CD4-positive, alpha-beta T cell (primary cell): ENCODE results near the gene SMPDL3B. TPM values are rescaled to one million over a fixed set of nuclear protein-coding genes. Genes with fewer than 3 reads are reported as not detected.
"Not testable (repeated sequence)": the region's sequence is repeated elsewhere in the genome, so short reads cannot be mapped to it uniquely, and the experiment has no call there.

Experiments used
- ATAC-seq: fragments of 200-7000 bp; cut with Tn5 transposase; one replicate; pipeline ENCODE4 v1.10.0; 2022; ENCODE audit warnings: mild to moderate bottlenecking; ENCODE audit not compliant: poor library complexity
- CTCF ChIA-PET: fragments of 350-600 bp; sonication (Branson Sonifier 250); formaldehyde crosslinking; loops from one replicate; lab custom pipeline; 2021; ENCODE audit warnings: antibody characterized with exemption, inconsistent platforms; lab: Charles Lee
- POLR2A ChIA-PET: fragments of 350-600 bp; sonication (Branson Sonifier 250); formaldehyde crosslinking; loops from one replicate; lab custom pipeline; 2021; ENCODE audit warnings: antibody characterized with exemption, inconsistent platforms; lab: Charles Lee
- DNase-seq, 14 experiments: peaks; one replicate each; pipeline ENCODE4 v3.0.0-alpha.2; 2013 to 2020; ENCODE audit warnings: mixed read lengths in 2 of 14
- H3K27ac ChIP-seq, 2 donors: one replicate each; pipeline versions ENCODE4 v1.5.1 to v1.7.0; 2013; ENCODE audit warnings: low read length in 2 of 2, low read depth in 1 of 2, mild to moderate bottlenecking in 1 of 2
- H3K27me3 ChIP-seq, 2 experiments: 1 replicate in 1 of 2; 2 replicates in 1 of 2; pipeline versions ENCODE4 v1.6.1 to v1.7.0; 2013; ENCODE audit warnings: low read length in 2 of 2, control low read depth in 1 of 2, mild to moderate bottlenecking in 1 of 2, moderate library complexity in 1 of 2; ENCODE audit not compliant: insufficient read depth in 2 of 2, control insufficient read depth in 1 of 2
- H3K36me3 ChIP-seq: one replicate; pipeline ENCODE4 v1.6.1; 2013; ENCODE audit warnings: low read length, control low read depth; ENCODE audit not compliant: insufficient read depth
- H3K4me1 ChIP-seq: one replicate; pipeline ENCODE4 v1.6.1; 2013; ENCODE audit warnings: low read length, control low read depth; ENCODE audit not compliant: insufficient read depth
- H3K4me3 ChIP-seq: one replicate; pipeline ENCODE4 v1.5.1; 2013; ENCODE audit warnings: mild to moderate bottlenecking, low read length, moderate library complexity
- H3K9me3 ChIP-seq, 2 experiments: 1 replicate in 1 of 2; 2 replicates in 1 of 2; pipeline versions ENCODE4 v1.6.1 to v1.7.0; 2013; ENCODE audit warnings: low read length in 2 of 2, mild to moderate bottlenecking in 2 of 2, control low read depth in 1 of 2, moderate library complexity in 1 of 2; ENCODE audit not compliant: control insufficient read depth in 1 of 2, insufficient read depth in 1 of 2
- H3K27ac Mint-ChIP-seq: one replicate; pipeline ENCODE4 v1.8.0; 2020; ENCODE audit warnings: mixed read lengths
- H3K27me3 Mint-ChIP-seq: one replicate; pipeline ENCODE4 v1.8.0; 2021; ENCODE audit warnings: mixed read lengths
- H3K36me3 Mint-ChIP-seq: one replicate; pipeline ENCODE4 v1.8.0; 2021; ENCODE audit warnings: low read depth, mixed read lengths
- H3K4me1 Mint-ChIP-seq: one replicate; pipeline ENCODE4 v1.8.0; 2021; ENCODE audit warnings: low read depth, mixed read lengths
- H3K4me3 Mint-ChIP-seq: one replicate; pipeline ENCODE4 v1.8.0; 2020; ENCODE audit warnings: mild to moderate bottlenecking, mixed read lengths
- H3K9me3 Mint-ChIP-seq: one replicate; pipeline ENCODE4 v1.8.0; 2020; ENCODE audit warnings: mixed read lengths
- CTCF ChIP-seq: fragments of 200-600 bp; IDR thresholded peaks from one replicate; pipeline ENCODE4 v1.8.0; 2022; ENCODE audit warnings: antibody characterized with exemption, mild to moderate bottlenecking
- intact Hi-C, 2 experiments: fragments of 100-400 bp; cut with DNase I in 1 of 2; cut with micrococcal nuclease in 1 of 2; formaldehyde crosslinking; loops; one replicate each; pipeline versions ENCODE4 v1.15.1 to v1.9.0; 2023 to 2025; cut with DNase I, micrococcal nuclease
- total RNA-seq, 174 experiments: library from RNA in 2 of 174; stranded (reverse) in 2 of 174; gene quantifications; one replicate each; pipeline ENCODE4 v1.2.3 and lab custom pipeline; 2021 to 2026

The SMPDL3B gene
- total RNA-seq, 2 experiments from 2014 or later, result not detected

GRCh38 chr1:27992276-27992675 lies 57.5 kb downstream of the SMPDL3B start:
- intact Hi-C loops, result no loop called here
- Histone ChIP-seq H3K27me3 (no peaks in the 10 kb centered on the region), H3K27ac (peak overlapping the region; percentile 55 to 62), H3K9me3 (no peaks in the 10 kb centered on the region), H3K36me3 (peaks cover 52% of the 10 kb centered on the region), H3K4me1 (peaks cover 11% of the 10 kb centered on the region), H3K4me3 (no peak overlapping the region)
- ChIA-PET CTCF (interaction anchor here (1.1 to 1.8 kb wide), 4 partner anchors 12 to 134 kb away, joined by 3 to 7 read pairs (median 4); partner anchors contain the start of gene XKR8), POLR2A (interaction anchor here (0.7 to 1.8 kb wide), 11 partner anchors 12 to 267 kb away, joined by 3 to 7 read pairs (median 3); partner anchors contain the start of genes EYA3, FAM76A, PPP1R8 and STX12)
- Mint-ChIP-seq H3K4me3 (peak overlapping the region; percentile 68), H3K27ac (peak overlapping the region; percentile 73), H3K27me3 (no peaks in the 10 kb centered on the region), H3K9me3 (no peaks in the 10 kb centered on the region), H3K36me3 (peaks cover 77% of the 10 kb centered on the region), H3K4me1 (peaks cover 32% of the 10 kb centered on the region)
- ATAC-seq, result peak; percentile 96
- TF ChIP-seq CTCF, result no peak
- peak; percentile 30 to 78 (median 49) for DNase-seq

- TF ChIP-seq CTCF, result no peak
- Histone ChIP-seq H3K4me1 (peaks cover 11% of the 10 kb centered on the region), H3K36me3 (peaks cover 52% of the 10 kb centered on the region), H3K27ac (peak overlapping the region in 1 of 2 donors; percentile 62), H3K4me3 (no peak overlapping the region), H3K9me3 (no peaks in the 10 kb centered on the region), H3K27me3 (no peaks in the 10 kb centered on the region)
- peaks cover 32% of the 10 kb centered on the region for H3K4me1 Mint-ChIP-seq
- ChIA-PET POLR2A (interaction anchor here (0.7 to 1.8 kb wide), 9 partner anchors 13 to 335 kb away, joined by 3 to 7 read pairs (median 3); partner anchors contain the start of genes MED18, PPP1R8, STX12 and XKR8), CTCF (interaction anchor here (1.1 to 1.8 kb wide), 3 partner anchors 13 to 135 kb away, joined by 4 to 7 read pairs (median 4); partner anchors contain the start of gene XKR8)
- H3K9me3 Mint-ChIP-seq, result no peaks in the 10 kb centered on the region
- ATAC-seq (peak; percentile 51), DNase-seq (peak in 6 of 14 experiments; percentile 0 to 59 (median 36))
- H3K36me3 Mint-ChIP-seq, result peaks cover 81% of the 10 kb centered on the region
- intact Hi-C loops, result no loop called here
- H3K4me3 Mint-ChIP-seq, result no peak overlapping the region
- H3K27ac Mint-ChIP-seq, result peak overlapping the region; percentile 73
- no peaks in the 10 kb centered on the region for H3K27me3 Mint-ChIP-seq
These were observed 58.4 kb downstream of the SMPDL3B start for GRCh38 chr1:27993241-27993640.

GRCh38 chr1:27994060-27994459 lies 59.3 kb downstream of the SMPDL3B start:
- Histone ChIP-seq H3K36me3 (peaks cover 49% of the 10 kb centered on the region), H3K4me1 (peaks cover 11% of the 10 kb centered on the region), H3K27me3 (no peaks in the 10 kb centered on the region), H3K9me3 (no peaks in the 10 kb centered on the region), H3K27ac (peak overlapping the region in 1 of 2 donors; percentile 62), H3K4me3 (no peak overlapping the region)
- Mint-ChIP-seq H3K27ac (peak overlapping the region; percentile 73), H3K27me3 (no peaks in the 10 kb centered on the region), H3K4me3 (no peak overlapping the region), H3K9me3 (no peaks in the 10 kb centered on the region), H3K4me1 (peaks cover 32% of the 10 kb centered on the region), H3K36me3 (peaks cover 80% of the 10 kb centered on the region)
- ChIA-PET CTCF (no interaction called here), POLR2A (interaction anchor here (1.8 kb wide), 1 partner anchor 34 kb away, joined by 5 read pairs; the partner anchor contains the start of gene XKR8)
- ATAC-seq (no peak), DNase-seq (no peak)
- intact Hi-C loops, result no loop called here
- no peak for TF ChIP-seq CTCF

- H3K27me3 Mint-ChIP-seq, CTCF ChIA-PET, intact Hi-C loops, ATAC-seq, H3K9me3 Mint-ChIP-seq, H3K4me3 Mint-ChIP-seq, H3K4me3 ChIP-seq, H3K9me3 ChIP-seq, H3K27me3 ChIP-seq, H3K27ac ChIP-seq, DNase-seq: not testable (repeated sequence)
- Mint-ChIP-seq H3K36me3 (peaks cover 79% of the 10 kb centered on the region), H3K4me1 (peaks cover 32% of the 10 kb centered on the region), H3K27ac (peak overlapping the region; percentile 73)
- POLR2A ChIA-PET, result interaction anchor here (0.6 kb wide), 1 partner anchor 182 kb away, joined by 6 read pairs; no protein-coding TSS in a partner anchor
- Histone ChIP-seq H3K4me1 (peaks cover 11% of the 10 kb centered on the region), H3K36me3 (peaks cover 48% of the 10 kb centered on the region)
These were observed 59.7 kb downstream of the SMPDL3B start for GRCh38 chr1:27994526-27994925.
